Tibial nerve (tissue), 3 donors: ENCODE data around the gene ZNF8.

Experiments used
- CTCF ChIP-seq, 5 experiments: fragments of 200-600 bp in 3 of 5; fragments of 450-650 bp in 2 of 5; sonication (generic) in 3 of 5; IDR thresholded peaks; one replicate each; pipeline ENCODE4 v1.5.1; 2016 to 2019; ENCODE audit warnings: antibody characterized with exemption in 5 of 5, mild to moderate bottlenecking in 3 of 5, moderate library complexity in 2 of 5
- POLR2A ChIP-seq, 2 donors: fragments of 450-650 bp; IDR thresholded peaks; one replicate each; pipeline ENCODE4 v1.6.1; 2017; ENCODE audit warnings: antibody characterized with exemption in 2 of 2, mild to moderate bottlenecking in 2 of 2, moderate library complexity in 2 of 2

DNA sequence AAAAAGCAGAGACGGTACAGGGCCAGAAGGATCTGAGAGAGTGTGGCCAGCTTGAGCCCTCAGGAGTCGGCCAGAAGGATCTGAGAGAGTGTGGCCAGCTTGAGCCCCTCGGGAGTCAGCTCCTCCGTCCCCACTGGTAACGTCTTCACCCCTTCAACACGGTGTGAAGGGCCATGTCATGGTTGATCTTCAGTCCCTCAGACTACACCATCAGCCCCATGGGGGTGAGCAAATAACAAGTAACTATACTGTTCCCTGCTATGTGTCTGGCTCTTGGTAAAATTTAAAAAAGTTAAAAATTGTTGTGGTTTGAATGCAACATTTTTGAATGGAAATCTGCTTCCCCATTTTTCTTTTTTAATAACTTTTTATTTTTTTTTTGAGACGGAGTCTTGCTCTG, 1.6 kb upstream of the ZNF8 start:
- no peak for TF ChIP-seq CTCF (IDR thresholded peaks at IDR 0.05)
- no peak for TF ChIP-seq POLR2A (IDR thresholded peaks at IDR 0.05)
